NCI-H345 (cell line): ENCODE data around the gene RPL22L1.
A peak's percentile ranks its signal among the peaks of the same experiment; 100 is the strongest.
"Not testable (repeated sequence)": the region's sequence is repeated elsewhere in the genome, so short reads cannot be mapped to it uniquely, and the experiment has no call there.

Source experiments
- DNase-seq: peaks from one replicate; lab custom pipeline; 2025; lab: John Stamatoyannopoulos, UW

Gene RPL22L1

GRCh38 chr3:170829546-170830272 lies 40.3 kb downstream of the RPL22L1 start:
- DNase-seq, result no peak

- no peak for DNase-seq
Observed at GRCh38 chr3:170826047-170826446, 43.9 kb downstream of the RPL22L1 start.

GRCh38 chr3:170823562-170823961 lies 46.4 kb downstream of the RPL22L1 start:
- not testable (repeated sequence) for DNase-seq

DNA sequence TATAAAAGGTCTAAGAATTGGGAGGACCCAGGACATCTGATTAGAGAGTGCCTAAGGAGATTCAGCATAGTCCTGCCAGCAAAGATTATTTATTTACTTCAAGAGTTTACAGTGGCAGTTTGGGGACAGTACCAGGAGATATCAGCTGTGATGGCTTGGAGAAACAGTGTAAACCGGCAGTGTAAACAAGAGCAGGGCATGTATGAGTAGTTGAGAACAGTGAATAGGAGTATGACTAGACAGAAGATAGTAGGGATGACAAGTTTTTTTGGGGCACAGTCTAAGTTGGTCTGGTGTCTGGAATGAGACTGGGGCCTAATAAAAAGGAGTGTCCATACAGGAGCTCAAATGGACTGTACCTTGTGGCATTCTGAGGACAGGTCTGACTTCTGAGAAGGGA lies 51.7 kb downstream of the RPL22L1 start:
- DNase-seq, result not testable (repeated sequence)

GRCh38 chr3:170817471-170817870 lies 52.5 kb downstream of the RPL22L1 start:
- DNase-seq, result not testable (repeated sequence)

GRCh38 chr3:170816841-170817240 lies 53.2 kb downstream of the RPL22L1 start:
- no peak for DNase-seq

GRCh38 chr3:170816341-170816740 lies 53.7 kb downstream of the RPL22L1 start:
- DNase-seq, result no peak

DNA sequence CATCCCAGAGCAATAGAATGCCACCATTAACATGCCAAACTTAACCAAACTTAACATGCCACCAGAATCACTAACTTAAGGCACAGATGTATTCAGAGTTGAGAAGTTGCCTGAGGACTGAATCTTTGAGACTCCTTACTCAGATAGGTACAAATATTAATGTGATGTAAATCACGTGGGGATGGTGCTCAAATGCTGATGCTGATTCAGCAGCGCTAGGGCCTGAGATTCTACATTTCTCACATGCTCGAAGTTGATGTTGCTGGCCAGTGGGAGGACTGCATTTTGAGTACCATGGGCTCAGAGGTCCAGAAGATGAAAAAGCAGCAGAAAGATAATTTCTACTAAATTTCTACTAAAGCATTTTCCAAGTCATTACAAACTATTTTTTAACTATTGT lies 54.1 kb downstream of the RPL22L1 start:
- no peak for DNase-seq

GRCh38 chr3:170815340-170815739 lies 54.7 kb downstream of the RPL22L1 start:
- DNase-seq, result peak; percentile 68
